Stimulated activated CD8-positive, alpha-beta memory T cell treated with anti-CD3 and anti-CD28 coated beads, Interleukin-7, amount 100 ng/mL, for 1 hour (primary cell): ENCODE results near the gene ROCK2.

ENCODE experiments used
- DNase-seq, 2 donors: peaks; one replicate each; pipeline ENCODE4 v3.0.0-alpha.2; 2020; ENCODE audit warnings: low read depth in 2 of 2

Gene ROCK2

GRCh38 chr2:11367170-11367730, 22.8 kb upstream of the ROCK2 start:
- no peak for DNase-seq

- no peak for DNase-seq
These were observed 21.9 kb upstream of the ROCK2 start for GRCh38 chr2:11366326-11366741.

GRCh38 chr2:11365096-11365879, 20.9 kb upstream of the ROCK2 start:
- DNase-seq, result no peak

GRCh38 chr2:11364565-11364887, 20.1 kb upstream of the ROCK2 start:
- no peak for DNase-seq

- DNase-seq, result no peak
These were observed 19.6 kb upstream of the ROCK2 start for GRCh38 chr2:11363868-11364564.

GRCh38 chr2:11359865-11360264, 15.4 kb upstream of the ROCK2 start:
- no peak for DNase-seq

- DNase-seq, result no peak
These were observed 13.1 kb upstream of the ROCK2 start for GRCh38 chr2:11357428-11357972.

GRCh38 chr2:11356764-11357163, 12.3 kb upstream of the ROCK2 start:
- DNase-seq, result no peak

GRCh38 chr2:11355194-11356053, 11.0 kb upstream of the ROCK2 start:
- no peak for DNase-seq

GRCh38 chr2:11354363-11355154, 10.1 kb upstream of the ROCK2 start:
- DNase-seq, result no peak

- DNase-seq, result no peak
These were observed 8.5 kb upstream of the ROCK2 start for GRCh38 chr2:11352781-11353537.

- no peak for DNase-seq
These were observed 3.8 kb upstream of the ROCK2 start for GRCh38 chr2:11348209-11348749.

GRCh38 chr2:11347403-11347959, 3.0 kb upstream of the ROCK2 start:
- no peak for DNase-seq

- no peak for DNase-seq
These were observed 1.6 kb upstream of the ROCK2 start for GRCh38 chr2:11346023-11346482.

- DNase-seq, result no peak
These were observed 681 bp upstream of the ROCK2 start for GRCh38 chr2:11344956-11345677.

- no peak for DNase-seq
These were observed 640 bp downstream of the ROCK2 start for GRCh38 chr2:11343650-11344341.

- DNase-seq, result no peak
These were observed 1.1 kb downstream of the ROCK2 start for GRCh38 chr2:11343368-11343649.

- DNase-seq, result no peak
These were observed 1.7 kb downstream of the ROCK2 start for GRCh38 chr2:11342551-11343367.
